Neural cell (in vitro differentiated cells): ENCODE measurements around the gene TRMT61B. TPM values are rescaled to one million over a fixed set of nuclear protein-coding genes. Genes with fewer than 3 reads are reported as not detected.

ENCODE experiments used
- H2AFZ ChIP-seq: fragments of 200-600, 300-800 bp; sonication (generic), shearing (Covaris generic); 2 replicates; pipeline ENCODE4 v1.6.0; 2014; ENCODE audit warnings: low read depth, mild to moderate bottlenecking, antibody characterized with exemption, low read length, moderate library complexity
- H3F3A ChIP-seq: fragments of 200-600 bp; shearing (Covaris generic); 2 replicates; pipeline ENCODE4 v1.6.1; 2016; ENCODE audit warnings: mild to moderate bottlenecking, moderate library complexity, mixed read lengths, antibody characterized with exemption, low read length; ENCODE audit not compliant: insufficient read depth, poor library complexity, severe bottlenecking
- H3K27ac ChIP-seq: fragments of 200-600, 300-800 bp; sonication (generic), shearing (Covaris generic); 2 replicates; pipeline ENCODE4 v1.5.1; 2014; ENCODE audit warnings: mild to moderate bottlenecking, low read length, moderate library complexity
- H3K27me3 ChIP-seq: fragments of 300-800, 200-600 bp; sonication (generic), shearing (Covaris generic); 2 replicates; pipeline ENCODE4 v1.6.0; 2014; ENCODE audit warnings: mild to moderate bottlenecking, low read depth, low read length, moderate library complexity; ENCODE audit not compliant: insufficient read depth
- H3K36me3 ChIP-seq: fragments of 300-800, 200-600 bp; sonication (generic), shearing (Covaris generic); 2 replicates; pipeline ENCODE4 v1.5.1; 2014; ENCODE audit warnings: mild to moderate bottlenecking, antibody characterized with exemption, low read length, moderate library complexity; ENCODE audit not compliant: insufficient read depth
- H3K4me2 ChIP-seq: fragments of 300-800, 200-600 bp; sonication (generic), shearing (Covaris generic); 2 replicates; pipeline ENCODE4 v1.6.0; 2014; ENCODE audit warnings: mild to moderate bottlenecking, low read length
- H3K4me3 ChIP-seq: fragments of 300-800, 200-600 bp; sonication (generic), shearing (Covaris generic); 2 replicates; pipeline ENCODE4 v1.5.1; 2014; ENCODE audit warnings: mild to moderate bottlenecking, low read length, moderate library complexity
- H3K79me2 ChIP-seq: fragments of 200-600 bp; shearing (Covaris generic); replicated peaks from 2 replicates; pipeline ENCODE4 v1.6.0; 2014; ENCODE audit warnings: mild to moderate bottlenecking, low read length, moderate library complexity; ENCODE audit not compliant: insufficient read depth
- H3K9ac ChIP-seq: fragments of 300-800, 200-600 bp; sonication (generic), shearing (Covaris generic); 2 replicates; pipeline ENCODE4 v1.6.1; 2016; ENCODE audit warnings: mild to moderate bottlenecking, low read length, mixed read lengths
- H3K9me2 ChIP-seq: fragments of 200-600 bp; shearing (Covaris generic); 2 replicates; pipeline ENCODE4 v1.6.1; 2016; ENCODE audit warnings: mild to moderate bottlenecking, low read length, mixed read lengths; ENCODE audit not compliant: insufficient read depth
- H3K9me3 ChIP-seq: fragments of 200-600, 300-800 bp; sonication (generic), shearing (Covaris generic); 2 replicates; pipeline ENCODE4 v1.6.1; 2016; ENCODE audit warnings: mild to moderate bottlenecking, mixed run types, low read length, moderate library complexity, mixed read lengths
- H4K20me1 ChIP-seq: fragments of 200-600 bp; shearing (Covaris generic); 2 replicates; pipeline ENCODE4 v1.6.1; 2016; ENCODE audit warnings: mild to moderate bottlenecking, mixed run types; ENCODE audit not compliant: insufficient read depth
- EP300 ChIP-seq: fragments of 450-650 bp; conservative IDR thresholded peaks from 2 replicates; pipeline ENCODE4 v1.6.1; 2014; ENCODE audit warnings: antibody characterized with exemption, mild to moderate bottlenecking, moderate library complexity; ENCODE audit not compliant: poor library complexity, severe bottlenecking
- EZH2 ChIP-seq: fragments of 200-600, 300-800 bp; shearing (Covaris generic), sonication (generic); IDR thresholded peaks from 2 replicates; pipeline ENCODE4 v1.6.1; 2014; ENCODE audit warnings: antibody characterized with exemption, low read length, borderline replicate concordance, mild to moderate bottlenecking; ENCODE audit not compliant: insufficient read depth, poor library complexity, severe bottlenecking
- MXI1 ChIP-seq: fragments of 450-650 bp; conservative IDR thresholded peaks from 2 replicates; pipeline ENCODE4 v1.6.1; 2014; ENCODE audit warnings: antibody characterized with exemption, mild to moderate bottlenecking; ENCODE audit not compliant: poor library complexity, severe bottlenecking
- POLR2AphosphoS5 ChIP-seq: IDR thresholded peaks from 2 replicates; pipeline ENCODE4 v1.6.1; 2012
- RAD21 ChIP-seq: fragments of 450-650 bp; conservative IDR thresholded peaks from 2 replicates; pipeline ENCODE4 v1.6.1; 2014; ENCODE audit warnings: antibody characterized with exemption, mild to moderate bottlenecking, moderate library complexity
- SMC3 ChIP-seq: fragments of 450-650 bp; conservative IDR thresholded peaks from 2 replicates; pipeline ENCODE4 v1.6.1; 2014; ENCODE audit warnings: antibody characterized with exemption, mild to moderate bottlenecking, moderate library complexity; ENCODE audit not compliant: poor library complexity
- TAF1 ChIP-seq: IDR thresholded peaks from 2 replicates; pipeline ENCODE4 v1.6.1; 2012; ENCODE audit warnings: low read depth
- polyA plus RNA-seq: library from polyadenylated mRNA; depleted of rRNA; stranded (reverse); fragments of >200 nt; gene quantifications from 2 replicates; pipeline ENCODE4 v1.2.3, GENCODE V29; 2014
- TF ChIP-seq, protein P1 (sequence below): fragments of 450-650 bp; IDR thresholded peaks from 2 replicates; pipeline ENCODE4 v1.5.1; 2014; ENCODE audit warnings: antibody characterized with exemption, mild to moderate bottlenecking, moderate library complexity; ENCODE audit not compliant: poor library complexity, severe bottlenecking
- TF ChIP-seq, protein P2 (sequence below): IDR thresholded peaks from 2 replicates; pipeline ENCODE4 v1.6.1; 2012; ENCODE audit warnings: borderline replicate concordance

The TRMT61B gene
- polyA plus RNA-seq, 1 donor from 2014 or later: 35.1 TPM

- Histone ChIP-seq H3K36me3 (no peaks in the 10 kb centered on the region), H3K9me3 (no peaks in the 10 kb centered on the region), H3K4me2 (no peak overlapping the region), H3K9me2 (no peaks in the 10 kb centered on the region), H4K20me1 (no peaks in the 10 kb centered on the region), H3K79me2 (no peaks in the 10 kb centered on the region), H3K4me3 (no peak overlapping the region), H3K9ac (no peak overlapping the region), H3K27me3 (no peaks in the 10 kb centered on the region), H3K27ac (no peak overlapping the region), H3F3A (no peaks in the 10 kb centered on the region), H2AFZ (no peak overlapping the region)
- no peak for TF ChIP-seq POLR2AphosphoS5
- no peak for TF ChIP-seq RAD21
- TF ChIP-seq, protein P1, sequence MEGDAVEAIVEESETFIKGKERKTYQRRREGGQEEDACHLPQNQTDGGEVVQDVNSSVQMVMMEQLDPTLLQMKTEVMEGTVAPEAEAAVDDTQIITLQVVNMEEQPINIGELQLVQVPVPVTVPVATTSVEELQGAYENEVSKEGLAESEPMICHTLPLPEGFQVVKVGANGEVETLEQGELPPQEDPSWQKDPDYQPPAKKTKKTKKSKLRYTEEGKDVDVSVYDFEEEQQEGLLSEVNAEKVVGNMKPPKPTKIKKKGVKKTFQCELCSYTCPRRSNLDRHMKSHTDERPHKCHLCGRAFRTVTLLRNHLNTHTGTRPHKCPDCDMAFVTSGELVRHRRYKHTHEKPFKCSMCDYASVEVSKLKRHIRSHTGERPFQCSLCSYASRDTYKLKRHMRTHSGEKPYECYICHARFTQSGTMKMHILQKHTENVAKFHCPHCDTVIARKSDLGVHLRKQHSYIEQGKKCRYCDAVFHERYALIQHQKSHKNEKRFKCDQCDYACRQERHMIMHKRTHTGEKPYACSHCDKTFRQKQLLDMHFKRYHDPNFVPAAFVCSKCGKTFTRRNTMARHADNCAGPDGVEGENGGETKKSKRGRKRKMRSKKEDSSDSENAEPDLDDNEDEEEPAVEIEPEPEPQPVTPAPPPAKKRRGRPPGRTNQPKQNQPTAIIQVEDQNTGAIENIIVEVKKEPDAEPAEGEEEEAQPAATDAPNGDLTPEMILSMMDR: no peak
- no peak for TF ChIP-seq TAF1
- TF ChIP-seq MXI1: no peak
- TF ChIP-seq SMC3: no peak
- no peak for TF ChIP-seq EZH2
- TF ChIP-seq, protein P2, sequence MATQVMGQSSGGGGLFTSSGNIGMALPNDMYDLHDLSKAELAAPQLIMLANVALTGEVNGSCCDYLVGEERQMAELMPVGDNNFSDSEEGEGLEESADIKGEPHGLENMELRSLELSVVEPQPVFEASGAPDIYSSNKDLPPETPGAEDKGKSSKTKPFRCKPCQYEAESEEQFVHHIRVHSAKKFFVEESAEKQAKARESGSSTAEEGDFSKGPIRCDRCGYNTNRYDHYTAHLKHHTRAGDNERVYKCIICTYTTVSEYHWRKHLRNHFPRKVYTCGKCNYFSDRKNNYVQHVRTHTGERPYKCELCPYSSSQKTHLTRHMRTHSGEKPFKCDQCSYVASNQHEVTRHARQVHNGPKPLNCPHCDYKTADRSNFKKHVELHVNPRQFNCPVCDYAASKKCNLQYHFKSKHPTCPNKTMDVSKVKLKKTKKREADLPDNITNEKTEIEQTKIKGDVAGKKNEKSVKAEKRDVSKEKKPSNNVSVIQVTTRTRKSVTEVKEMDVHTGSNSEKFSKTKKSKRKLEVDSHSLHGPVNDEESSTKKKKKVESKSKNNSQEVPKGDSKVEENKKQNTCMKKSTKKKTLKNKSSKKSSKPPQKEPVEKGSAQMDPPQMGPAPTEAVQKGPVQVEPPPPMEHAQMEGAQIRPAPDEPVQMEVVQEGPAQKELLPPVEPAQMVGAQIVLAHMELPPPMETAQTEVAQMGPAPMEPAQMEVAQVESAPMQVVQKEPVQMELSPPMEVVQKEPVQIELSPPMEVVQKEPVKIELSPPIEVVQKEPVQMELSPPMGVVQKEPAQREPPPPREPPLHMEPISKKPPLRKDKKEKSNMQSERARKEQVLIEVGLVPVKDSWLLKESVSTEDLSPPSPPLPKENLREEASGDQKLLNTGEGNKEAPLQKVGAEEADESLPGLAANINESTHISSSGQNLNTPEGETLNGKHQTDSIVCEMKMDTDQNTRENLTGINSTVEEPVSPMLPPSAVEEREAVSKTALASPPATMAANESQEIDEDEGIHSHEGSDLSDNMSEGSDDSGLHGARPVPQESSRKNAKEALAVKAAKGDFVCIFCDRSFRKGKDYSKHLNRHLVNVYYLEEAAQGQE: no peak
- no peak for TF ChIP-seq EP300
These were observed 14.9 kb downstream of the TRMT61B start for GRCh38 chr2:28855193-28855592.

- H3K9me3 ChIP-seq: no peaks in the 10 kb centered on the region
- H3K27me3 ChIP-seq: no peaks in the 10 kb centered on the region
- no peak overlapping the region for H3K27ac ChIP-seq
- H3K79me2 ChIP-seq: no peaks in the 10 kb centered on the region
- no peaks in the 10 kb centered on the region for H3K9me2 ChIP-seq
- no peaks in the 10 kb centered on the region for H4K20me1 ChIP-seq
- no peak overlapping the region for H3K9ac ChIP-seq
- TF ChIP-seq, protein P2: no peak
- H3K4me3 ChIP-seq: no peak overlapping the region
- no peaks in the 10 kb centered on the region for H3K36me3 ChIP-seq
- no peak overlapping the region for H2AFZ ChIP-seq
- H3K4me2 ChIP-seq: no peak overlapping the region
- H3F3A ChIP-seq: no peaks in the 10 kb centered on the region
These were observed 28.1 kb downstream of the TRMT61B start for GRCh38 chr2:28842042-28842441.
